Smooth muscle cell (in vitro differentiated cells): ENCODE data around the gene ANAPC16. TPM values are rescaled to one million over a fixed set of nuclear protein-coding genes. Genes with fewer than 3 reads are reported as not detected.

Experiments used
- DNase-seq: peaks from one replicate; lab custom pipeline; 2025; ENCODE audit not compliant: unreplicated experiment; lab: John Stamatoyannopoulos, UW
- H2AFZ ChIP-seq: fragments of 200-600 bp; sonication (generic); 2 replicates; pipeline ENCODE4 v1.6.0; 2016; ENCODE audit warnings: antibody characterized with exemption, low read depth, mild to moderate bottlenecking
- H3F3A ChIP-seq: fragments of 200-600 bp; sonication (generic); 2 replicates; pipeline ENCODE4 v1.6.0; 2017; ENCODE audit warnings: antibody characterized with exemption, low read depth
- H3K27ac ChIP-seq: fragments of 200-600 bp; sonication (generic); 2 replicates; pipeline ENCODE4 v1.5.1; 2016; ENCODE audit warnings: low read depth, mild to moderate bottlenecking
- H3K27me3 ChIP-seq: fragments of 200-600 bp; sonication (generic); 2 replicates; pipeline ENCODE4 v1.6.1; 2016; ENCODE audit warnings: low read depth, mild to moderate bottlenecking
- H3K36me3 ChIP-seq: fragments of 200-600 bp; sonication (generic); 2 replicates; pipeline ENCODE4 v1.5.1; 2016; ENCODE audit warnings: low read depth
- H3K4me1 ChIP-seq: fragments of 200-600 bp; sonication (generic); 2 replicates; pipeline ENCODE4 v1.5.1; 2016; ENCODE audit warnings: low read depth
- H3K4me2 ChIP-seq: fragments of 200-600 bp; sonication (generic); 2 replicates; pipeline ENCODE4 v1.6.0; 2016; ENCODE audit warnings: mild to moderate bottlenecking
- H3K4me3 ChIP-seq: fragments of 200-600 bp; sonication (generic); 2 replicates; pipeline ENCODE4 v1.5.1; 2016; ENCODE audit warnings: mild to moderate bottlenecking
- H3K79me2 ChIP-seq: fragments of 200-600 bp; sonication (generic); 2 replicates; pipeline ENCODE4 v1.6.0; 2016; ENCODE audit warnings: low read depth, mild to moderate bottlenecking
- H3K9ac ChIP-seq: fragments of 200-600 bp; sonication (generic); 2 replicates; pipeline ENCODE4 v1.6.0; 2016; ENCODE audit warnings: low read depth
- H3K9me3 ChIP-seq: fragments of 200-600 bp; sonication (generic); replicated peaks from 2 replicates; pipeline ENCODE4 v1.5.1; 2016; ENCODE audit warnings: low read depth
- H4K20me1 ChIP-seq: fragments of 200-600 bp; sonication (generic); 2 replicates; pipeline ENCODE4 v1.6.0; 2016; ENCODE audit warnings: low read depth
- CTCF ChIP-seq: fragments of 200-600 bp; sonication (generic); IDR thresholded peaks from 2 replicates; pipeline ENCODE4 v1.5.1; 2017; ENCODE audit warnings: borderline replicate concordance, mild to moderate bottlenecking, antibody characterized with exemption; ENCODE audit not compliant: insufficient read depth, poor library complexity, severe bottlenecking
- WGBS: methylation state at CpG from one replicate; pipeline ENCODE4 v1.1.7; 2016; ENCODE audit warnings: low lambda C conversion rate; 5-methylcytosine and 5-hydroxymethylcytosine counted together
- polyA plus RNA-seq: library from polyadenylated mRNA; unstranded; fragments of >200 nt; fragmentation: Nextera tagmentation; extraction: Ambion mirVana; gene quantifications from 2 replicates; pipeline ENCODE4 v1.2.1, GENCODE V29; 2016
- total RNA-seq: library from RNA; depleted of rRNA; stranded (reverse); fragments of >200 nt; gene quantifications from 2 replicates; pipeline ENCODE4 v1.2.3, GENCODE V29; 2014

ANAPC16 gene
- total and polyA plus RNA-seq, 2 experiments from 2014 or later = 76.4 to 81.8 TPM

GRCh38 chr10:72250666-72251065 lies 34.9 kb downstream of the ANAPC16 start:
- Histone ChIP-seq H4K20me1 (no peaks in the 10 kb centered on the region), H3K27ac (no peak overlapping the region), H3K4me2 (no peak overlapping the region), H3F3A (peaks cover 31% of the 10 kb centered on the region), H3K79me2 (no peaks in the 10 kb centered on the region), H3K4me1 (peaks cover 36% of the 10 kb centered on the region), H2AFZ (no peak overlapping the region), H3K4me3 (no peak overlapping the region), H3K36me3 (no peaks in the 10 kb centered on the region), H3K27me3 (no peaks in the 10 kb centered on the region), H3K9ac (no peak overlapping the region), H3K9me3 (no peaks in the 10 kb centered on the region)
- no peak for DNase-seq
- TF ChIP-seq CTCF = no peak
- WGBS = 93% methylated on average over 1 of the region's 1 CpG

- no peak for TF ChIP-seq CTCF
- Histone ChIP-seq H4K20me1 (no peaks in the 10 kb centered on the region), H3K36me3 (no peaks in the 10 kb centered on the region), H3K79me2 (no peaks in the 10 kb centered on the region), H3K4me1 (peaks cover 31% of the 10 kb centered on the region), H3K4me2 (no peak overlapping the region), H3K27ac (no peak overlapping the region), H3K27me3 (no peaks in the 10 kb centered on the region), H3K9ac (no peak overlapping the region), H3K9me3 (no peaks in the 10 kb centered on the region), H3F3A (peaks cover 21% of the 10 kb centered on the region), H2AFZ (no peak overlapping the region), H3K4me3 (no peak overlapping the region)
- WGBS = over 99% methylated on average over 6 of the region's 6 CpGs
- DNase-seq = no peak
Measured at GRCh38 chr10:72251635-72252034, 35.8 kb downstream of the ANAPC16 start.

GRCh38 chr10:72252972-72253371 lies 37.2 kb downstream of the ANAPC16 start:
- Histone ChIP-seq H3K4me2 (no peak overlapping the region), H3K79me2 (no peaks in the 10 kb centered on the region), H2AFZ (no peak overlapping the region), H3K4me1 (peaks cover 27% of the 10 kb centered on the region), H3K27ac (no peak overlapping the region), H3K27me3 (no peaks in the 10 kb centered on the region), H3K9me3 (no peaks in the 10 kb centered on the region), H3K9ac (no peak overlapping the region), H3K36me3 (no peaks in the 10 kb centered on the region), H3K4me3 (no peak overlapping the region), H4K20me1 (no peaks in the 10 kb centered on the region), H3F3A (peaks cover 8% of the 10 kb centered on the region)
- DNase-seq = no peak
- no peak for TF ChIP-seq CTCF
- WGBS = 64% methylated on average over 3 of the region's 3 CpGs

- Histone ChIP-seq H4K20me1 (no peaks in the 10 kb centered on the region), H3K4me1 (peaks cover 21% of the 10 kb centered on the region), H3K4me2 (no peak overlapping the region), H3K27me3 (no peaks in the 10 kb centered on the region), H3K4me3 (no peak overlapping the region), H3K9ac (no peak overlapping the region), H3K9me3 (no peaks in the 10 kb centered on the region), H3F3A (peaks cover 2% of the 10 kb centered on the region), H3K79me2 (no peaks in the 10 kb centered on the region), H3K36me3 (no peaks in the 10 kb centered on the region), H3K27ac (no peak overlapping the region), H2AFZ (no peak overlapping the region)
- no peak for DNase-seq
- 94% methylated on average over 7 of the region's 7 CpGs for WGBS
- TF ChIP-seq CTCF = no peak
Measured at GRCh38 chr10:72253578-72253977, 37.8 kb downstream of the ANAPC16 start.
